ENCODE data around the gene INSC. TPM values are rescaled to one million over a fixed set of nuclear protein-coding genes. Genes with fewer than 3 reads are reported as not detected.

The INSC gene
- total and polyA plus RNA-seq, 2 experiments from 2014 or later = 0.97 to 1.5 TPM

DNA sequence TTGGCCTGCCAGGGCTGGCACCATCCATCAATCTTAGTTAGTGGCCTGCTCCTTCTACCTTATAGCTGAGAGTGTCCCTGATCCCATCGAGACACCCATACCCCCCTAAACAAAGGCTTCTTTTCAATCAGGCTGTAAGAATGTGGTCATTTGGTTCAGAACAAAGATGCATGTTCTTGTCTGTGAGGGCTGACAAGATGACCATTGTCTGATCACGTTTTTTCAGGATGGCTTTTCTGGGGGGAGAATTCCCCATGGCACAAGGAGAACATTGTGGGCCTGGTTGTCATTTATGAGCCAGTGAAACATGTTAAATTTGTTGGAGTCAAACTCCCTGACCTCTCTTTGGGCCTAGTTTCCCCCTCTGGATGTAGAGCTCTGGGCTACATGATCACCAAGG, 160.4 kb downstream of the INSC start:
- no peaks in the 10 kb centered on the region for H3K36me3 Mint-ChIP-seq (ENCODE audit: low read depth)
- H3K4me3 Mint-ChIP-seq = no peak overlapping the region

More for the DNA sequence above, 160.4 kb downstream of the INSC start:
- no peak overlapping the region for H3K4me3 ChIP-seq
- Mint-ChIP-seq H3K27ac (no peak overlapping the region), H3K4me1 (peaks cover 11% of the 10 kb centered on the region), H3K27me3 (ENCODE audit: insufficient read depth, low read depth, poor library complexity) (peaks cover 2% of the 10 kb centered on the region), H3K9me3 (peaks cover 2% of the 10 kb centered on the region; the same call in 1 of the 3 replicates)
- no peak for DNase-seq (ENCODE audit: low spot score)
- no peak overlapping the region for H3K27ac ChIP-seq (ENCODE audit: low read depth)
- H3K36me3 ChIP-seq (ENCODE audit: insufficient read depth) = no peaks in the 10 kb centered on the region
- H4K20me1 ChIP-seq (replicated peaks; ENCODE audit: insufficient read depth) = no peaks in the 10 kb centered on the region
- H3K79me2 ChIP-seq (replicated peaks; ENCODE audit: insufficient read depth) = no peaks in the 10 kb centered on the region
- no peaks in the 10 kb centered on the region for H3K27me3 ChIP-seq (ENCODE audit: insufficient read depth)
- no peaks in the 10 kb centered on the region for H3F3A ChIP-seq (replicated peaks; ENCODE audit: low read depth)
- ATAC-seq = no peak
- no peak overlapping the region for H2AFZ ChIP-seq
- peaks cover 7% of the 10 kb centered on the region; the same call in 1 of the 2 replicates for H3K4me1 ChIP-seq (ENCODE audit: insufficient read depth)
- TF ChIP-seq NANOG (IDR thresholded peaks at IDR 0.05; ENCODE audit: borderline replicate concordance) (no peak), EZH2 (IDR thresholded peaks at IDR 0.05; ENCODE audit: low read depth, unreplicated experiment) (no peak), ZNF462 (CRISPR knock-in tag; IDR thresholded peaks at IDR 0.05) (no peak)
- no peaks in the 10 kb centered on the region for H3K9me2 ChIP-seq (ENCODE audit: insufficient read depth)
- no peak overlapping the region for H3K4me2 ChIP-seq

All from GM23338 (cell line).